Activated naive CD8-positive, alpha-beta T cell (primary cell): ENCODE measurements around the gene PDGFC.

ENCODE experiments used
- H3K27ac Mint-ChIP-seq: one replicate; pipeline ENCODE4 v1.8.0; 2021; ENCODE audit warnings: mixed read lengths
- H3K27me3 Mint-ChIP-seq: one replicate; pipeline ENCODE4 v1.8.0; 2021; ENCODE audit warnings: mixed read lengths
- H3K36me3 Mint-ChIP-seq: one replicate; pipeline ENCODE4 v1.8.0; 2021; ENCODE audit warnings: mixed read lengths
- H3K4me1 Mint-ChIP-seq: one replicate; pipeline ENCODE4 v1.8.0; 2021; ENCODE audit warnings: low read depth, mixed read lengths
- H3K4me3 Mint-ChIP-seq: one replicate; pipeline ENCODE4 v1.8.0; 2021; ENCODE audit warnings: mild to moderate bottlenecking, mixed read lengths
- H3K9me3 Mint-ChIP-seq: one replicate; pipeline ENCODE4 v1.8.0; 2021; ENCODE audit warnings: low read depth, mixed read lengths

Gene PDGFC

DNA sequence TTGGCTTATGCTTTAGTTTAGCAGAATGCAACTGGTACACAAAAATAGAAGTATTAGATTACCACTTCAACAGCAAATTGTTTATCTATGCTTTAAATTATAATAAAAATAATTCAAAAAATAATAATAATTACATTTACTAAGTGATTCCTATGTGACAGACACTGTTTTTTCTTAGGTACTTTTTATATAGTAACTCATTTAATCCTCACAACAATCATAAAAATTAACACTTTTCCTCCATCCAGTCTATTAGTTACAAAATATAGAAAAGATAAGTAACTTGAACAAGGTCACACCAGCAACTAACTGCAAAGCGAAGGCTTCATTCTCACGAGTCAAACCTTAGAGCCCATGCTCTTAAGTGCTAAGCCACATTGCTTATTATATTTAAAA lies 155.2 kb downstream of the PDGFC start:
- Mint-ChIP-seq H3K4me1 (no peaks in the 10 kb centered on the region), H3K27ac (no peak overlapping the region), H3K27me3 (no peaks in the 10 kb centered on the region), H3K4me3 (no peak overlapping the region), H3K9me3 (peaks cover 9% of the 10 kb centered on the region), H3K36me3 (no peaks in the 10 kb centered on the region)

DNA sequence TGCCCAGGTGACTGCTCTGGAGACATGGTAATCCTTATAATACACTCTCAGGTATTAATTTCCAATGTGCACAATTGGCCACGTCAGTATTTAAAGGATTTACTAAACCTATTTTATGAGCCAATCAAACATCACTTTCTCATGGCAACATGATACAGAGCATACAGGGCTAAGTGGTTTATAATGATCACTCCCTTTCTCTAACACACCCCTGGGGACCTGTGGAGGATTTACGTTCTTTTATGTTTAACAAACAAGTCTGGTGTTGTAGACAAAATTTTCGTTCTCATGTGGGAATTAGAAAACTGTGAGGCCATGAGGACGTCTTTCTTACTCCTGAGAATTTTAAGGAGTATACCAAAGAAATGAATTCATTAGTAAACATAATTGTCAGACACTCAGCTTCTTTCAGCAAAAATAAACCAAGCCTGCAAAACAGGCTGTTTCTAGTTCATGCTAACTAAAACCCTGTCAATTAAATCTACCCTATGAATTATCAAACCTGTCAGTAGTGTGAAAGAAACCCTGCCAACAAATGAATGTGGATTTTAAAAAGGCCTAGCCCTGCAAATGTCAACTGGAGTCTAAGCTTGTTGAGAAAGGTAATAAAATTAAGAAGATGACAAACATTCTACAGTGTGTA lies 155.8 kb downstream of the PDGFC start:
- Mint-ChIP-seq H3K27me3 (no peaks in the 10 kb centered on the region), H3K4me3 (no peak overlapping the region), H3K4me1 (no peaks in the 10 kb centered on the region), H3K36me3 (no peaks in the 10 kb centered on the region), H3K9me3 (peaks cover 9% of the 10 kb centered on the region), H3K27ac (no peak overlapping the region)

DNA sequence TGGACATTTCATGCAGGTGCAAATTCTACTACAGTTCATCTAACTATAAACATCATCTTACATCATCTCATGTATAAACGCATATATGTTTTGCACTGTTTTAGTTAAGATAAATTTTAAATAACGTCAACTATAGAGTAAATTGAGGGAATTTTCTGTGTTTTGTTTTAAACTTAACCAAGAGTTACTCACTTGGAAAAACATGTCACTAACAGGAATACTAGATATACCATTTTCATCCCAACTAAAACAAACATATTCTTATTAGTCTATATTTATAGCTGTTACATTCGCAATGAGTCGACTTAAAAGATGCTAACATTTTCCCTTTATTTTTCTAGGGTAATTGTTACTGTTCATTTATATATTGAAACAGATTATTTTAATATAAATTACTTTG lies 159.6 kb downstream of the PDGFC start:
- no peaks in the 10 kb centered on the region for H3K9me3 Mint-ChIP-seq
- H3K27me3 Mint-ChIP-seq, result no peaks in the 10 kb centered on the region
- no peaks in the 10 kb centered on the region for H3K4me1 Mint-ChIP-seq
- no peak overlapping the region for H3K4me3 Mint-ChIP-seq
- H3K27ac Mint-ChIP-seq, result no peak overlapping the region
- H3K36me3 Mint-ChIP-seq, result no peaks in the 10 kb centered on the region

GRCh38 chr4:156811286-156811685 lies 160.3 kb downstream of the PDGFC start:
- Mint-ChIP-seq H3K27ac (no peak overlapping the region), H3K27me3 (no peaks in the 10 kb centered on the region), H3K9me3 (no peaks in the 10 kb centered on the region), H3K36me3 (no peaks in the 10 kb centered on the region), H3K4me1 (no peaks in the 10 kb centered on the region), H3K4me3 (no peak overlapping the region)

GRCh38 chr4:156805696-156806095 lies 165.9 kb downstream of the PDGFC start:
- no peaks in the 10 kb centered on the region for H3K36me3 Mint-ChIP-seq
- no peaks in the 10 kb centered on the region for H3K4me1 Mint-ChIP-seq

GRCh38 chr4:156803056-156803455 lies 168.5 kb downstream of the PDGFC start:
- no peaks in the 10 kb centered on the region for H3K4me1 Mint-ChIP-seq
- no peak overlapping the region for H3K27ac Mint-ChIP-seq
- H3K4me3 Mint-ChIP-seq, result no peak overlapping the region
- no peaks in the 10 kb centered on the region for H3K27me3 Mint-ChIP-seq
- H3K9me3 Mint-ChIP-seq, result no peaks in the 10 kb centered on the region
- H3K36me3 Mint-ChIP-seq, result no peaks in the 10 kb centered on the region

More at GRCh38 chr4:156805696-156806095, 165.9 kb downstream of the PDGFC start:
- no peak overlapping the region for H3K4me3 Mint-ChIP-seq
- no peaks in the 10 kb centered on the region for H3K9me3 Mint-ChIP-seq
- H3K27me3 Mint-ChIP-seq, result no peaks in the 10 kb centered on the region
- no peak overlapping the region for H3K27ac Mint-ChIP-seq

- Mint-ChIP-seq H3K27me3 (no peaks in the 10 kb centered on the region), H3K4me1 (no peaks in the 10 kb centered on the region), H3K36me3 (no peaks in the 10 kb centered on the region), H3K4me3 (no peak overlapping the region), H3K9me3 (no peaks in the 10 kb centered on the region), H3K27ac (no peak overlapping the region)
Measured at GRCh38 chr4:156800463-156800862, 171.1 kb downstream of the PDGFC start.

- H3K27ac Mint-ChIP-seq, result no peak overlapping the region
- no peaks in the 10 kb centered on the region for H3K9me3 Mint-ChIP-seq
- H3K36me3 Mint-ChIP-seq, result no peaks in the 10 kb centered on the region
- H3K4me3 Mint-ChIP-seq, result no peak overlapping the region
- no peaks in the 10 kb centered on the region for H3K4me1 Mint-ChIP-seq
- no peaks in the 10 kb centered on the region for H3K27me3 Mint-ChIP-seq
Measured at GRCh38 chr4:156799121-156799589, 172.4 kb downstream of the PDGFC start.

- no peaks in the 10 kb centered on the region for H3K9me3 Mint-ChIP-seq
- H3K4me3 Mint-ChIP-seq, result no peak overlapping the region
- H3K4me1 Mint-ChIP-seq, result no peaks in the 10 kb centered on the region
- no peaks in the 10 kb centered on the region for H3K27me3 Mint-ChIP-seq
- H3K27ac Mint-ChIP-seq, result no peak overlapping the region
- H3K36me3 Mint-ChIP-seq, result no peaks in the 10 kb centered on the region
Measured at GRCh38 chr4:156798438-156798837, 173.2 kb downstream of the PDGFC start.

GRCh38 chr4:156797206-156797605 lies 174.4 kb downstream of the PDGFC start:
- Mint-ChIP-seq H3K4me3 (no peak overlapping the region), H3K4me1 (no peaks in the 10 kb centered on the region), H3K27ac (no peak overlapping the region), H3K27me3 (no peaks in the 10 kb centered on the region), H3K9me3 (no peaks in the 10 kb centered on the region), H3K36me3 (no peaks in the 10 kb centered on the region)

- Mint-ChIP-seq H3K36me3 (no peaks in the 10 kb centered on the region), H3K4me1 (no peaks in the 10 kb centered on the region), H3K27ac (no peak overlapping the region), H3K9me3 (no peaks in the 10 kb centered on the region), H3K4me3 (no peak overlapping the region), H3K27me3 (no peaks in the 10 kb centered on the region)
Measured at GRCh38 chr4:156795727-156796126, 175.9 kb downstream of the PDGFC start.

DNA sequence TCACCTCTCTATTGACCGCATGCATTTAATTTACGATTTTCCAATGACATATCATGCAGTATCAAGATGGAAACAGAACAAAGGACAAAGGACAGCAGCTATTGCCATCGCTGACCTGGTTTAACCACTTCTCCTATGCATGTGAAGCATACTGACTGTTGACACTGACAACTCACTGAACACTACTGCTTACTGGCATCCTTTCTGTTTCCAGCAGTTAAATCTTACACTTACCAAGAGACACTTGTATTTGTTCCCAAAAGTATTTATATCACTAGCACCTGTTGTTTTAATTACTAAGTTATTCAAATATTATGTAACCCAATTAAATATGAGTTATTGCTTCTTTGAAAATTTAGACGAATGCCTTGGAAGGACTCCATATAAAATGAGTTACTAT lies 176.7 kb downstream of the PDGFC start:
- Mint-ChIP-seq H3K9me3 (no peaks in the 10 kb centered on the region), H3K4me3 (no peak overlapping the region), H3K4me1 (no peaks in the 10 kb centered on the region), H3K27ac (no peak overlapping the region), H3K36me3 (no peaks in the 10 kb centered on the region), H3K27me3 (no peaks in the 10 kb centered on the region)

DNA sequence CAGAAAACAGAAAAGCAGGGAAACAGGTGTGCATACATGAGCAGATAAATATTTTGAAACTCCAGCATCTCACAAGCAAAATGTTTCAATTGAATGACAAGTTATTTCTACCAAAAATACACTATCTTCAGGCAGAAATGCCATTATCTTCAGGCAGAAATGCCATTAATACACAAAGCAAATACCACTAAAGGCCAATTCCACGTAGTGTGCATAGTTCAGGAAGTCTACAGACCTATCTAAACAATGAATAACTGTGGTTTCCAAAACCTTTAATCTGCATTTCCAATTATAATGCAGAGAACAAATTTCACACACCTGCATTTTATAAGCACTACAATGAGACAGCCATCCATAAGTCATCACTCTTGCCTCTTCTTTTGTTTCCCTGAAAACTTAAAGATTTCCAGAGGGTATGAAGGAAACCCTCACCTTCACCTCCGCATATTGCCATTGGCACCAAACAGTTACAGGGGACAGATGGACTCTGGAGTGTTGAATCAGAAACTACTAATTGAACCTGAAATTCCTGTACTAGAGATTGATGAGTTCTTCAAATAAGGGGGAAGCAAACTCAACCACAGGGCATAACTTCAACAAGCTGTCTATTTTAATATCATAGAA lies 179.0 kb downstream of the PDGFC start:
- Mint-ChIP-seq H3K27ac (no peak overlapping the region), H3K9me3 (no peaks in the 10 kb centered on the region), H3K4me3 (no peak overlapping the region), H3K36me3 (no peaks in the 10 kb centered on the region), H3K4me1 (no peaks in the 10 kb centered on the region), H3K27me3 (no peaks in the 10 kb centered on the region)

- Mint-ChIP-seq H3K4me1 (no peaks in the 10 kb centered on the region), H3K36me3 (no peaks in the 10 kb centered on the region), H3K4me3 (no peak overlapping the region), H3K27ac (no peak overlapping the region), H3K27me3 (no peaks in the 10 kb centered on the region), H3K9me3 (no peaks in the 10 kb centered on the region)
Measured at GRCh38 chr4:156790866-156791265, 180.7 kb downstream of the PDGFC start.

DNA sequence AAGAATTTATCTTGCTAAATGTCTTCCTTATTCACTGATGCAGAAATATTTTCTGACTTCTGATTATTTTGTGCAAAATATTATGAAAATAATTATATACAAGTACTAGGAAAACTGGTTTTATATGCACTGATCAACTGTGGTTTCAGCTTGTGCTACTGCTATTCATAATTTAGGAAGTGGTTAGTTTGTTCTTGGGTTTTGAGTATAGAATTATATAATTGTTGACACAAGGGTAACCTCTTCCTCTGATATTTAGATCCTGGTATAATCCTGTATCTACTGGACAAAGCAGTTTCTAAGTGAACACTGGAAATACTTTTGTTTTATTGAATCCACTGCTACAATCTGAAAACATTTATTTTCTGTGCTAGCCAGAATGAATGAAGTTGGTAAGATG lies 182.8 kb downstream of the PDGFC start:
- no peak overlapping the region for H3K27ac Mint-ChIP-seq
- no peaks in the 10 kb centered on the region for H3K36me3 Mint-ChIP-seq
- H3K27me3 Mint-ChIP-seq, result no peaks in the 10 kb centered on the region
- H3K9me3 Mint-ChIP-seq, result no peaks in the 10 kb centered on the region
- no peaks in the 10 kb centered on the region for H3K4me1 Mint-ChIP-seq
- H3K4me3 Mint-ChIP-seq, result no peak overlapping the region

GRCh38 chr4:156786713-156787112 lies 184.9 kb downstream of the PDGFC start:
- Mint-ChIP-seq H3K27me3 (no peaks in the 10 kb centered on the region), H3K4me3 (no peak overlapping the region), H3K27ac (no peak overlapping the region), H3K36me3 (no peaks in the 10 kb centered on the region), H3K9me3 (no peaks in the 10 kb centered on the region), H3K4me1 (no peaks in the 10 kb centered on the region)
